ENCODE data around the gene DGLUCY. TPM values are rescaled to one million over a fixed set of nuclear protein-coding genes. Genes with fewer than 3 reads are reported as not detected.

DGLUCY gene
- total and polyA plus RNA-seq, 2 of the 13 experiments (the other 11 are each of a cell fraction or from before 2014, with no cell fraction given): 14.8 to 36.3 TPM

DNA sequence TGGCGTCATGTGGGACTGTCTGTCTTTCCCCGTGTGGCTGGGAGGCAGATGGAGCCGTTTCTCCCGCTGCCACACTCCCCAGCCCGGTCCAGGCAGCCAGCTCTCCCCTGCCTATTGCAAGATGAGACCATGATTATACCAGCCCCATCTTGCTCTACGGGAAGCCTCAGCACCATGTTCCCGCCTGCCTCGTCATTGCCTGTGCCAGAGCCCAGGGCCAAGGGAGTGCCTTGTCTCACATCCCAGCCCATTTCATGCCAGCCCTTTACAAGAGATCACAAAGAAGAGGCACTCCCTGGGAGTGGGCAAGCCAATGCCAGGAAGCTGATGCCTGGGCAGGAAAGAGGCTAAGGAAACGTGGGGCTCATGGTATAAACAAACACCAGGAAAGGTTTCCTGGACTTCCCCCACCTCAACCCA lies 106.7 kb downstream of the DGLUCY start:
- FAIRE-seq: no peak
- intact Hi-C loops (cut with micrococcal nuclease; ENCODE audit: unreplicated experiment) (no loop called here), in situ Hi-C loops (cut with HindIII; ENCODE audit: extremely low pct_ligation_motif_present, low pct_unique_long_range_greater_than_20kb) (no loop called here)
- H3K79me2 ChIP-seq (ENCODE audit: insufficient read depth, low read length): no peaks in the 10 kb centered on the region
- H3K9me3 ChIP-seq (ENCODE audit: low read length): no peaks in the 10 kb centered on the region
- H3K4me3 ChIP-seq (replicated peaks in 1 of 3; ENCODE audit: insufficient read depth in 1 of 3, low read depth in 2 of 3, low read length in 3 of 3): no peak overlapping the region
- POLR2A ChIA-PET: no interaction called here
- no peak overlapping the region for H2AFZ ChIP-seq (ENCODE audit: low read length)
- no peak overlapping the region for H3K9ac ChIP-seq (ENCODE audit: insufficient read depth, low read depth, low read length)
- ATAC-seq: no peak
- TF ChIP-seq, protein P1, sequence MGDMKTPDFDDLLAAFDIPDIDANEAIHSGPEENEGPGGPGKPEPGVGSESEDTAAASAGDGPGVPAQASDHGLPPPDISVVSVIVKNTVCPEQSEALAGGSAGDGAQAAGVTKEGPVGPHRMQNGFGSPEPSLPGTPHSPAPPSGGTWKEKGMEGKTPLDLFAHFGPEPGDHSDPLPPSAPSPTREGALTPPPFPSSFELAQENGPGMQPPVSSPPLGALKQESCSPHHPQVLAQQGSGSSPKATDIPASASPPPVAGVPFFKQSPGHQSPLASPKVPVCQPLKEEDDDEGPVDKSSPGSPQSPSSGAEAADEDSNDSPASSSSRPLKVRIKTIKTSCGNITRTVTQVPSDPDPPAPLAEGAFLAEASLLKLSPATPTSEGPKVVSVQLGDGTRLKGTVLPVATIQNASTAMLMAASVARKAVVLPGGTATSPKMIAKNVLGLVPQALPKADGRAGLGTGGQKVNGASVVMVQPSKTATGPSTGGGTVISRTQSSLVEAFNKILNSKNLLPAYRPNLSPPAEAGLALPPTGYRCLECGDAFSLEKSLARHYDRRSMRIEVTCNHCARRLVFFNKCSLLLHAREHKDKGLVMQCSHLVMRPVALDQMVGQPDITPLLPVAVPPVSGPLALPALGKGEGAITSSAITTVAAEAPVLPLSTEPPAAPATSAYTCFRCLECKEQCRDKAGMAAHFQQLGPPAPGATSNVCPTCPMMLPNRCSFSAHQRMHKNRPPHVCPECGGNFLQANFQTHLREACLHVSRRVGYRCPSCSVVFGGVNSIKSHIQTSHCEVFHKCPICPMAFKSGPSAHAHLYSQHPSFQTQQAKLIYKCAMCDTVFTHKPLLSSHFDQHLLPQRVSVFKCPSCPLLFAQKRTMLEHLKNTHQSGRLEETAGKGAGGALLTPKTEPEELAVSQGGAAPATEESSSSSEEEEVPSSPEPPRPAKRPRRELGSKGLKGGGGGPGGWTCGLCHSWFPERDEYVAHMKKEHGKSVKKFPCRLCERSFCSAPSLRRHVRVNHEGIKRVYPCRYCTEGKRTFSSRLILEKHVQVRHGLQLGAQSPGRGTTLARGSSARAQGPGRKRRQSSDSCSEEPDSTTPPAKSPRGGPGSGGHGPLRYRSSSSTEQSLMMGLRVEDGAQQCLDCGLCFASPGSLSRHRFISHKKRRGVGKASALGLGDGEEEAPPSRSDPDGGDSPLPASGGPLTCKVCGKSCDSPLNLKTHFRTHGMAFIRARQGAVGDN (CRISPR knock-in tag; IDR thresholded peaks at IDR 0.05): 0 out of 2 replicates have a peak, but pooled peaks have one; percentile 0
- no peak for TF ChIP-seq PHB2 (IDR thresholded peaks at IDR 0.05; ENCODE audit: partially characterized antibody)
- no peaks in the 10 kb centered on the region for H3K4me1 ChIP-seq (ENCODE audit: insufficient read depth, low read length)
- no peaks in the 10 kb centered on the region for H4K20me1 ChIP-seq (ENCODE audit: insufficient read depth, low read length)
- CTCF ChIA-PET (ENCODE audit: low intra/inter-chr PET ratio, low total read pairs): no interaction called here
- H3K4me2 ChIP-seq (ENCODE audit: low read depth, low read length): no peak overlapping the region
- 96% methylated on average over 4 of the region's 9 CpGs for WGBS (ENCODE audit: low lambda C conversion rate)
- DNase-seq (ENCODE audit: low spot score): no peak
- H3K27me3 ChIP-seq (ENCODE audit: control insufficient read depth in 1 of 2, insufficient read depth in 2 of 2, low read length in 2 of 2): no peaks in the 10 kb centered on the region
- H3K27ac ChIP-seq (ENCODE audit: extremely low read length, insufficient read depth, low read length): no peak overlapping the region
- peaks cover 4 to 13% of the 10 kb centered on the region in 2 experiments; a peak in 4 of 5 replicates for H3K36me3 ChIP-seq (replicated peaks in 1 of 2; ENCODE audit: control insufficient read depth in 1 of 2, insufficient read depth in 2 of 2, low read length in 2 of 2)
- no TSS peak for BruUV-seq (replicated peaks)

- H3K4me3 ChIP-seq (replicated peaks in 1 of 3; ENCODE audit: insufficient read depth in 1 of 3, low read depth in 2 of 3, low read length in 3 of 3): no peak overlapping the region
- FAIRE-seq (no peak), DNase-seq (ENCODE audit: low spot score) (no peak), ATAC-seq (no peak)
- no peaks in the 10 kb centered on the region for H4K20me1 ChIP-seq (ENCODE audit: insufficient read depth, low read length)
- H3K9ac ChIP-seq (ENCODE audit: insufficient read depth, low read depth, low read length): no peak overlapping the region
- no peak overlapping the region for H2AFZ ChIP-seq (ENCODE audit: low read length)
- no peaks in the 10 kb centered on the region for H3K9me3 ChIP-seq (ENCODE audit: low read length)
- ChIA-PET POLR2A (no interaction called here), CTCF (ENCODE audit: low intra/inter-chr PET ratio, low total read pairs) (no interaction called here)
- WGBS (ENCODE audit: low lambda C conversion rate): 94% methylated on average over 1 of the region's 1 CpG
- intact Hi-C loops (cut with micrococcal nuclease; ENCODE audit: unreplicated experiment) (no loop called here), in situ Hi-C loops (cut with HindIII; ENCODE audit: extremely low pct_ligation_motif_present, low pct_unique_long_range_greater_than_20kb) (no loop called here)
- BruUV-seq (replicated peaks): no TSS peak
- H3K27me3 ChIP-seq (ENCODE audit: control insufficient read depth in 1 of 2, insufficient read depth in 2 of 2, low read length in 2 of 2): no peaks in the 10 kb centered on the region
- peaks cover 4 to 8% of the 10 kb centered on the region in 2 experiments; a peak in 4 of 5 replicates for H3K36me3 ChIP-seq (replicated peaks in 1 of 2; ENCODE audit: control insufficient read depth in 1 of 2, insufficient read depth in 2 of 2, low read length in 2 of 2)
- no peaks in the 10 kb centered on the region for H3K4me1 ChIP-seq (ENCODE audit: insufficient read depth, low read length)
- no peaks in the 10 kb centered on the region for H3K79me2 ChIP-seq (ENCODE audit: insufficient read depth, low read length)
- H3K4me2 ChIP-seq (ENCODE audit: low read depth, low read length): no peak overlapping the region
- no peak overlapping the region for H3K27ac ChIP-seq (ENCODE audit: extremely low read length, insufficient read depth, low read length)
- TF ChIP-seq TEAD3 (CRISPR knock-in tag; optimal IDR thresholded peaks at IDR 0.05; ENCODE audit: borderline replicate concordance): no peak
- no peak for TF ChIP-seq ZNF407 (CRISPR knock-in tag; IDR thresholded peaks at IDR 0.05; ENCODE audit: not compliant biosample characterization)
- no peak for TF ChIP-seq BORCS8-MEF2B (CRISPR knock-in tag; IDR thresholded peaks at IDR 0.05)
Measured at GRCh38 chr14:91221270-91221669, 107.4 kb downstream of the DGLUCY start.

All from HepG2 (cell line).